Lower lobe of right lung (tissue), 2 donors: ENCODE data around the gene AFAP1L1. TPM values are rescaled to one million over a fixed set of nuclear protein-coding genes. Genes with fewer than 3 reads are reported as not detected.
"Not testable (repeated sequence)": the region's sequence is repeated elsewhere in the genome, so short reads cannot be mapped to it uniquely, and the experiment has no call there.

Experiments
- ATAC-seq, 2 donors: fragments of 200-7000 bp; cut with Tn5 transposase; one replicate each; pipeline ENCODE4 v1.9.1; 2020 to 2022; ENCODE audit warnings: mild to moderate bottlenecking in 2 of 2, moderate library complexity in 2 of 2
- DNase-seq: peaks from one replicate; pipeline ENCODE4 v3.0.0-alpha.2; 2020
- H3K27ac ChIP-seq: fragments of 200-600 bp; one replicate; pipeline ENCODE4 v1.8.0; 2022
- H3K27me3 ChIP-seq: fragments of 200-600 bp; one replicate; pipeline ENCODE4 v1.8.0; 2022; ENCODE audit warnings: low read depth
- H3K36me3 ChIP-seq: fragments of 200-600 bp; one replicate; pipeline ENCODE4 v1.8.0; 2022; ENCODE audit warnings: mild to moderate bottlenecking
- H3K4me1 ChIP-seq: fragments of 200-600 bp; one replicate; pipeline ENCODE4 v1.8.0; 2022
- H3K4me3 ChIP-seq: fragments of 200-600 bp; one replicate; pipeline ENCODE4 v1.8.0; 2022; ENCODE audit warnings: mild to moderate bottlenecking
- H3K9me3 ChIP-seq: fragments of 200-600 bp; one replicate; pipeline ENCODE4 v1.8.0; 2022
- CTCF ChIP-seq: fragments of 200-600 bp; IDR thresholded peaks from one replicate; pipeline ENCODE4 v1.8.0; 2022; ENCODE audit warnings: antibody characterized with exemption, mild to moderate bottlenecking
- intact Hi-C: fragments of 100-400 bp; cut with DNase I; formaldehyde crosslinking; loops from one replicate; pipeline ENCODE4 v1.11.0; 2022
- total RNA-seq: library from RNA; stranded (reverse); fragmentation: NEBNext Ultra II Directional; extraction: Animal tissue kit (Norgen Biotek cat#: 25700); gene quantifications from one replicate; pipeline ENCODE4 v1.2.1, GENCODE V29; 2021
- donor health status: DM: no; HTN: yes; CAD: no; lungs with severe emphysema.

The AFAP1L1 gene
- total RNA-seq, 1 donor from 2014 or later: 26.6 TPM

- ATAC-seq (peak in 1 of 2 donors; percentile 33), DNase-seq (no peak)
- Histone ChIP-seq H3K4me1 (no peaks in the 10 kb centered on the region), H3K36me3 (no peaks in the 10 kb centered on the region), H3K27me3 (no peaks in the 10 kb centered on the region), H3K4me3 (no peak overlapping the region), H3K27ac (no peak overlapping the region), H3K9me3 (peaks cover 10% of the 10 kb centered on the region)
- peak; percentile 43 for TF ChIP-seq CTCF
- intact Hi-C loops: no loop called here
Measured at GRCh38 chr5:149265597-149265996, 6.1 kb upstream of the AFAP1L1 start.

GRCh38 chr5:149267241-149267973 lies 4.3 kb upstream of the AFAP1L1 start:
- no peak for DNase-seq

GRCh38 chr5:149268928-149269557 lies 2.6 kb upstream of the AFAP1L1 start:
- Histone ChIP-seq H3K36me3 (no peaks in the 10 kb centered on the region), H3K4me3 (no peak overlapping the region), H3K27me3 (peaks cover 9% of the 10 kb centered on the region), H3K9me3 (peaks cover 10% of the 10 kb centered on the region), H3K4me1 (peaks cover 17% of the 10 kb centered on the region), H3K27ac (no peak overlapping the region)
- DNase-seq: no peak
- peak; percentile 73 for TF ChIP-seq CTCF
- ATAC-seq: peak in 1 of 2 donors; percentile 54
- intact Hi-C loops: no loop called here

More at GRCh38 chr5:149267241-149267973, 4.3 kb upstream of the AFAP1L1 start:
- no peak for ATAC-seq
- H3K27ac ChIP-seq: no peak overlapping the region
- no peak for TF ChIP-seq CTCF
- H3K27me3 ChIP-seq: peaks cover 6% of the 10 kb centered on the region
- intact Hi-C loops: no loop called here
- no peak overlapping the region for H3K4me3 ChIP-seq
- H3K4me1 ChIP-seq: peaks cover 11% of the 10 kb centered on the region
- H3K9me3 ChIP-seq: peaks cover 10% of the 10 kb centered on the region
- H3K36me3 ChIP-seq: no peaks in the 10 kb centered on the region

- intact Hi-C loops: no loop called here
- Histone ChIP-seq H3K4me1 (peaks cover 17% of the 10 kb centered on the region), H3K9me3 (peaks cover 10% of the 10 kb centered on the region), H3K27me3 (peaks cover 9% of the 10 kb centered on the region), H3K4me3 (peak overlapping the region; percentile 69), H3K36me3 (no peaks in the 10 kb centered on the region), H3K27ac (peak overlapping the region; percentile 76)
- DNase-seq (no peak), ATAC-seq (no peak)
- TF ChIP-seq CTCF: no peak
Measured at GRCh38 chr5:149271195-149271715, 404 bp upstream of the AFAP1L1 start.

GRCh38 chr5:149272781-149273180 lies 1.1 kb downstream of the AFAP1L1 start:
- Histone ChIP-seq H3K4me1 (peaks cover 24% of the 10 kb centered on the region), H3K4me3 (peak overlapping the region; percentile 69), H3K27ac (peak overlapping the region; percentile 76)
- DNase-seq, ATAC-seq, intact Hi-C loops, H3K36me3 ChIP-seq, H3K27me3 ChIP-seq, H3K9me3 ChIP-seq: not testable (repeated sequence)

GRCh38 chr5:149273237-149273636 lies 1.6 kb downstream of the AFAP1L1 start:
- H3K4me1 ChIP-seq: peaks cover 28% of the 10 kb centered on the region
- peak overlapping the region; percentile 69 for H3K4me3 ChIP-seq
- H3K9me3 ChIP-seq: peaks cover 10% of the 10 kb centered on the region
- peak overlapping the region; percentile 76 for H3K27ac ChIP-seq
- H3K36me3 ChIP-seq: no peaks in the 10 kb centered on the region
- no peak for TF ChIP-seq CTCF
- DNase-seq: no peak
- peaks cover 9% of the 10 kb centered on the region for H3K27me3 ChIP-seq
- no peak for ATAC-seq
- intact Hi-C loops: no loop called here
